ENCODE results near the gene GPR141. TPM values are rescaled to one million over a fixed set of nuclear protein-coding genes. Genes with fewer than 3 reads are reported as not detected.

Gene GPR141
- total RNA-seq, 1 donor from 2014 or later: not detected

DNA sequence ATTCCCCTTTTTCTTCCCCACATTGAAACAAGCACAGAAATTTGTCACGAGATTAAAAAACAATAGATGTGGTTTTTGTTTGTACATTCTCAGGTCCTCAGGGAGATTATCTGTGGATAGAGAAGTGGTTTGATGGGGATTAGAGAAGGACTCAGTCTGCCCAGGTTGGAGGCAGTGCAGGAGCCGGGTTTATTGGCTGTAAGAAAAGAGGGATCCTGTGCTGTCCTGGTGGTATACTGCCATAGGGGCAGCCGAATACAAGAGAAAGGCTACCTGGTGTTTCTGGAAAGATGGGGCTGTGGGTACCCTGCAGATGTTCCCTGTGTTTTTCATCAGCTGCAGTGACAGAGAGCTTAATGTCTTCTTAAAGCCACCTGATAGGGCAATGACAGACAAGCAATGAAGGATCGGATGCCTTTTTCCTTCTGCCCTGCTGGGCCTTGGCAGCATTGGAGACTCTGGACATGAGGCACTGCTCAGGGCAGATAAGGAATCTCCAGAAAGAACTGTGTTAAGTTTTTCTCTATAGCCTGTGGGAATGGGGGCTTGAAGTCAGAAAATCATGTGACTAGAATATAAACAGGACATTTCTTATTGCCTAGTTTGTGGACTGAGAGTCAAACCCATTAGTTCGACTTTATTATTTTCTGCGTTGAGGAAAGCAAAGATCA, 18.1 kb upstream of the GPR141 start:
- no peak for TF ChIP-seq CTCF (IDR thresholded peaks at IDR 0.05)
- Histone ChIP-seq H3K4me1 (no peaks in the 10 kb centered on the region), H3K9me3 (no peaks in the 10 kb centered on the region), H3K27me3 (no peaks in the 10 kb centered on the region), H3K36me3 (no peaks in the 10 kb centered on the region), H3K4me3 (no peak overlapping the region), H3K27ac (no peak overlapping the region)
- DNase-seq (ENCODE audit: low spot score in 2 of 2): no peak
- intact Hi-C loops (cut with DNase I): no loop called here

DNA sequence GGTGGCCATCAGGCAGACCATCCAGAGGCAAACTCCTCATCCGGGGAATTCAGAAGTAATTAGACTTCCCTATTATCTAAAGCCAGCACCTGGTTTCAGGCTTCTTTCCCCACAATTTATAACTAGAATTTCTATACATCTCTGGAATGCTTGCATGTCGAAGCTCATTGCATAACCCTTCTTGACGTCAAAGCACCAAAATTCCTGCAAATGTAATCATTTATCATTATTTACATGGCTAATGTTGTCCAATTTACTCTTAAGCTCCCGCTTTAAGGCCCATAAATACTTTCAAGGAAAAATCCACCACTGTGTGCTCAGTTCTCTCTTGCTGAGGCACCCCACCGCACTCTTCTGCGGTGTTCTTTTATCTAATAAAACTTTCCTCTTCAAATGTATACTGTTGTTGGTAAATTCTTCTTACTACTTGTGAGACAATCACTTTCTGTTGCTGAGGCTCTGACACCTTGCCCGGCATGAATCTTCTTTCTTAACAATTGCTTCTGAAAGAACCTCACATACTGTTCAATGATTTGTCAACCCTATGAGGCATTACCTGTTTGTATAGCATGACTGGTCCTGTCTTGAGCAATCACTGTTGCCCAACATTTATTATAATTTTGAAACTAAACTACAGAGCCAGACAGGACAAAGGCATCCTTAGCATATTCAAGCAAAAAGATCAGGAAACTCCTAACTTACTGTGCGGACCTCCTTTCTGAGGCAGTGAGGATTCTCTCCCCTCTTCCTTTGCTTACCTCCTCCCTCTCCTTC, 17.4 kb upstream of the GPR141 start:
- H3K27me3 ChIP-seq: no peaks in the 10 kb centered on the region
- no peak for TF ChIP-seq CTCF (IDR thresholded peaks at IDR 0.05)
- H3K36me3 ChIP-seq: no peaks in the 10 kb centered on the region
- H3K4me3 ChIP-seq: no peak overlapping the region
- no peak for DNase-seq (ENCODE audit: low spot score in 2 of 2)
- no peaks in the 10 kb centered on the region for H3K4me1 ChIP-seq
- intact Hi-C loops (cut with DNase I): no loop called here
- no peak overlapping the region for H3K27ac ChIP-seq
- no peaks in the 10 kb centered on the region for H3K9me3 ChIP-seq

- Histone ChIP-seq H3K27ac (no peak overlapping the region), H3K36me3 (no peaks in the 10 kb centered on the region), H3K27me3 (no peaks in the 10 kb centered on the region), H3K9me3 (no peaks in the 10 kb centered on the region), H3K4me1 (no peaks in the 10 kb centered on the region), H3K4me3 (no peak overlapping the region)
- no peak for TF ChIP-seq CTCF (IDR thresholded peaks at IDR 0.05)
- no peak for DNase-seq (ENCODE audit: low spot score in 2 of 2)
- intact Hi-C loops (cut with DNase I): no loop called here
Measured at GRCh38 chr7:37669818-37670217, 13.7 kb upstream of the GPR141 start.

DNA sequence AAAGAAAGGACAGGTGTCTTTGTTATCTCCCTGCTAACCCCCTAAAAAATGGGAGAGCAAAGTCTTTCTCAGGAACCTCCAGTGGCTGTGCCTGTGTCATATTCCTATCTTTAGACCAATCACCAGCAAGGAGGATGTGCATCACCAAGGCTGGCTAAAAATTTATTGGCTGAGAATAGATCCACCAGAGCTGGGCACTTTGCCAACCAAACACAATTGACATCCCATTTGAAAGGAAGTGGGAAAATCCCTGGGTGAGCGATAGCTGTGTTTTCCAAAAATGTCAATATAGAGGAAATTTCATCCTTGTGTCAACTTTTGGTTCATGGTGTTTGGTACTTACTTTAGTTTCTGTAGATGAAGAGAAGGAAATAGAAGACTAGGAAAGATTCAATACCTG, 13.1 kb upstream of the GPR141 start:
- H3K9me3 ChIP-seq: no peaks in the 10 kb centered on the region
- no peaks in the 10 kb centered on the region for H3K4me1 ChIP-seq

GRCh38 chr7:37671876-37672275, 11.7 kb upstream of the GPR141 start:
- intact Hi-C loops (cut with DNase I): no loop called here
- H3K27ac ChIP-seq: no peak overlapping the region
- H3K27me3 ChIP-seq: no peaks in the 10 kb centered on the region
- no peak for TF ChIP-seq CTCF (IDR thresholded peaks at IDR 0.05)
- H3K4me3 ChIP-seq: no peak overlapping the region
- no peaks in the 10 kb centered on the region for H3K36me3 ChIP-seq
- H3K9me3 ChIP-seq: no peaks in the 10 kb centered on the region
- no peak for DNase-seq (ENCODE audit: low spot score in 2 of 2)
- no peaks in the 10 kb centered on the region for H3K4me1 ChIP-seq

More for the DNA sequence above, 13.1 kb upstream of the GPR141 start:
- DNase-seq (ENCODE audit: low spot score in 2 of 2): no peak
- H3K4me3 ChIP-seq: no peak overlapping the region
- no peaks in the 10 kb centered on the region for H3K27me3 ChIP-seq
- H3K27ac ChIP-seq: no peak overlapping the region
- no peaks in the 10 kb centered on the region for H3K36me3 ChIP-seq
- no peak for TF ChIP-seq CTCF (IDR thresholded peaks at IDR 0.05)
- intact Hi-C loops (cut with DNase I): no loop called here

Measured in ascending aorta (tissue), 2 donors.